Activated CD4-positive, alpha-beta T cell treated with anti-CD3 and anti-CD28 coated beads, Interleukin-10, Interleukin-2, amounts not matched to agents 100 ng/mL and 50 ng/mL, durations not matched to agents 16 hours and 8 hours (primary cell): ENCODE results near the gene C10orf120.

Source experiments
- DNase-seq: peaks from one replicate; pipeline ENCODE4 v3.0.0-alpha.2; 2020

C10orf120 gene

GRCh38 chr10:122659651-122660050 is 40.0 kb downstream of the C10orf120 start:
- no peak for DNase-seq

- no peak for DNase-seq
These were observed 40.5 kb downstream of the C10orf120 start for GRCh38 chr10:122659126-122659525.

- no peak for DNase-seq
These were observed 41.1 kb downstream of the C10orf120 start for GRCh38 chr10:122658356-122659049.

GRCh38 chr10:122657729-122658128 is 41.9 kb downstream of the C10orf120 start:
- no peak for DNase-seq

- DNase-seq = no peak
These were observed 42.4 kb downstream of the C10orf120 start for GRCh38 chr10:122657255-122657654.

- no peak for DNase-seq
These were observed 42.9 kb downstream of the C10orf120 start for GRCh38 chr10:122656741-122657140.

GRCh38 chr10:122656308-122656705 is 43.3 kb downstream of the C10orf120 start:
- no peak for DNase-seq

GRCh38 chr10:122655524-122656307 is 43.9 kb downstream of the C10orf120 start:
- DNase-seq = no peak

GRCh38 chr10:122650331-122650730 is 49.3 kb downstream of the C10orf120 start:
- no peak for DNase-seq

GRCh38 chr10:122649903-122650302 is 49.7 kb downstream of the C10orf120 start:
- no peak for DNase-seq

- DNase-seq = peak; percentile 47
These were observed 50.8 kb downstream of the C10orf120 start for GRCh38 chr10:122648599-122649428.
